Activated CD4-positive, CD25-positive, alpha-beta regulatory T cell treated with anti-CD3 and anti-CD28 coated beads, Interleukin-2, amount 50 U/mL, for 24 hours (primary cell): ENCODE measurements around the gene ZNF181.
A peak's percentile ranks its signal among the peaks of the same experiment; 100 is the strongest.
"Not testable (repeated sequence)": the region's sequence is repeated elsewhere in the genome, so short reads cannot be mapped to it uniquely, and the experiment has no call there.

ENCODE experiments used
- ATAC-seq, 2 donors: fragments of 150-1000 bp; cut with Tn5 transposase; one replicate each; pipeline ENCODE4 v1.10.0; 2021; ENCODE audit warnings: mild to moderate bottlenecking in 1 of 2, moderate library complexity in 1 of 2

The ZNF181 gene

DNA sequence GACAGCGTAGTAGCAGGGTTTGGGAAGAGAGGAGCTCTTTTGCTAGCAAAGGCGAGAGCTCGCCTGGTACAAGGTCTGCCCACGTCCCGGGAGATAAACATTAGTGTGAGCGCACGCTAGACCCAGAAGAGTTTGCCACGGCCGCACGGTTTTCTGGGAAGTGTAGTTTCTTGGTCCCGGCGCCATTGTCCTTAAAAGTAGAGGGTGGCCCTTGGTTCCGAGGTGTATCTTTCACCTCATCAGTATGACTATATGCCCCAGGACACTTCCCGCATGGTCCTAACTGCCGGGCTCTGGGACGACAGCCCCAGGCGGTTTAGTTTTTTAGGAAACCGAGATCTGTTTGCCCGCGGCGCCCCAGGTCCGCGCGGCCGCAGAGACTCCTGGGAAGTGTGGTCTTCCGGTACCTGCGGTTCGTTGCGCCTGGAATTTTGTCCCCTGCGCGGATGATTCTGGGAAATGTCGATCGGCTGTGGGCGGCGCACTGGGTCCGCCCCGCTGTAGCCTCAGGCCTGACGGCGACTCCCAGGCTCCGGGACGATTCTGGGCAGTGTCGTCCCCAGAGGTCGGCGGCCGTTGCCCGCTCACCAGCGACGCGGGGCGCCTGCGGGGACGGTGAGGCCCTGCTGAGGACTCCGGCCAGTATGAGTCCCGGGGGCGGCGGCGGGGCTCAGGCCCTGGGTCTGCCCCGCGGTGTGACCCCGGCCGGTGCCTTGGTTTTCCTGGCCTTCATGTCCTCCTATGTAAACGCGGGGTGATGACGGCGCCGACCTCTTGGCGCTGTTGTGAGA lies at the start of gene ZNF181:
Gene ZNF181 (plus strand): TSS at position 498 of the 791 bp plus-strand sequence. CDS start 795 bp downstream, outside the sequence.
- peak; percentile 88 to 89 for ATAC-seq

DNA sequence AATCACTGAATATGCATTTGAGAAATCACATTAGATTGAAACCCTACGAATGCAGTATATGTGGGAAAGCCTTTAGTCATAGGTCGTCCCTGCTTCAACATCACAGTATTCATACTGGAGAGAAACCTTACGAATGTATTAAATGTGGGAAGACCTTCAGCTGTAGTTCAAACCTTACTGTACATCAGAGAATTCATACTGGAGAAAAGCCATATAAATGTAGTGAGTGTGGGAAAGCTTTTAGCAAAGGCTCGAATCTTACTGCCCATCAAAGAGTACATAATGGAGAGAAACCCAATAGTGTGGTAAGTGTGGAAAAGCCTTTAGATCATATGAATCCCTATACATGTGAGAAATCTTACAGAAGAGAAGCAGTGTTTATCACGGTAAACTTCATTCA lies 48.8 kb upstream of the ZNF181 start:
- ATAC-seq = not testable (repeated sequence)

DNA sequence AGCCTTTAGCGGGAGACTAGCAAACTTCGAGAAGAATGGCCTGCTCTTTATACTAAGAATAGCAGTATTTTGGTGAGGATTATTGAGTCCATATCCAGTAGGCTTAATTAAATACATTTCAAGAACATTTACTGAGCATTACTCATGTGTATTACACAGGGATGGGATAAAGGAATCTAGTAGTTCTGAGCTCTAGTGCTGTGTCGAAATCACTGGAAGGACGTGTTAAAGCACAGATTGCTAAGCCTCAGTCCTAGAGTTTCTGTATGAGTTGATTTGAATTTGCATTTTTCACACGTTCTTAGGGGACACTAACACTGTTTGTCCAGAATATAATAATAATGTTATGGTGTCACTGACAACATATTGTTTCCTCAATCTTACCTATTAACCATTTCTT lies 47.6 kb upstream of the ZNF181 start:
- no peak for ATAC-seq

DNA sequence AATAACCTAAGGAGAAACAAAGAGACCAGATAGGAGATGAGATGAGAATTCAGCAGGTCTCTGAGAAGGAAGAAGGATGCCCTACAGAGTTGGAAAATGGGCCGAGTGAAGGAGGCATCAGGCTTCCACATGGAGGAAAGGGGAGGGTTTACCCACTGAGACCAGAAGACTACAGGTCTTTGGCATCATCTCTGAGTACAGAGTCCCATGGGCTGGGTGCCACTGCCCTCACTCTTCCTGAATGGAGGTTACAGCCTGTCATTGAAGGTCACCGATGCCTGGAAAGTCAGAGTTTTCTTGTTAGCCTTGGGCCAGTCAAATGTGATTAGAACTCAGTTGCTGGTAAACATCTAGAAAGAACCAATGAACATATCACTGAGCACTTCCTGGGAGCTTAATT lies 46.7 kb upstream of the ZNF181 start:
- no peak for ATAC-seq

DNA sequence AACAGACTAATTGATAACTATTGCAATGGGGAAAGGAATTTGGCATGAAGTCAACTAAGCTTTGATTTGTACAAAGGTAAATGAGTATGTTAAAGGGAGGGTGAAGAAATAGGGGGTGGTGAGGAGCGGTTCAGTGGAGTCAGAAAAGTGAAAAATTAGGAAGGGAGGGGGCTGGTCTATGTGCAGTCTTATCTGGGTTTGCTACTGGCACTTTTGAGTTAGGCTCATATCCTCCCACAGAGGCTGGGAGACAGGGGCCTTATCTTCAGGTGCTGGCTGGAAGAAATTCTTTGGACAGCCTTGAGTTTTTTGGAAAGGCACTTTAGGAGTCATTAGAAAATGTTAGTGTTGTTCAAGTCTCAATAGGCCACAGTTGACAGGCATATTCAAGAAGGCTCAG lies 45.5 kb upstream of the ZNF181 start:
- no peak for ATAC-seq

DNA sequence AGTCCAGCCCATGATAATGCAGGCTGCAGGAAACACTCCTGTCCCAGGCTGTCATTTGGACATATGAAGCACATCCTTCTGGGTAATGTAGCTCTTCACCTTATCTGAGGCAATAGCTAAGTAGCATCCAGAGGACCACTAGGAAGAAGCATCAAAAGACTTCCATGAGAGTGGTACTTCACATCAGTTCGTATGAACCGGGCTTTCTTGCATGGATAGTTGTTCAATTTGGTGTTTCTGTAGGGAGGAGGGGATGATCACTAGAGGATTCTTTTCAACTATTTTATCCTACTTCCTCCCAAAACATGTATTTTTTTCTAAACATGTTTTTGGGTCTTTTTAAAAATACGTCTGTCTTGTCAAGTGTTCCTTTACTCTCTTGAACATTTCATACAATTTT lies 43.7 kb upstream of the ZNF181 start:
- no peak for ATAC-seq

DNA sequence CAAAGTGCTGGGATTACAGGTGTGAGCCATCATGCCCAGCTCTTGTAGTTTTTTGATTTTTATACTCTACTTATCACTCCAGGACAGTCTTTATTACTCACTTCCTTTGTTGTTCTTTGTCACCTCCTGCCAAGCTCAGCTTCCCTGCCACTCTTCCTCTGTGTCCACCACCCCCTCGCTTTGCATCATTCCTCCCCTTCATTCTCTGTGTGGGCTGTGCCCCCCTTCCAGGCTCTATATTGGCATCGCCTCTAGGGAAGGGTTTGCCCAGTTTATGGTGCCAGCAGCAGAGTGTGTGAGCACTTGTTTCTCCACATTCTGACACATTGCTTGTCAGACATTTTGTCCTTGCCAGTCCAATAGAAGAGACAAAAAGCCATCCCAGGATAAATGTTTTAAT lies 41.5 kb upstream of the ZNF181 start:
- no peak for ATAC-seq

DNA sequence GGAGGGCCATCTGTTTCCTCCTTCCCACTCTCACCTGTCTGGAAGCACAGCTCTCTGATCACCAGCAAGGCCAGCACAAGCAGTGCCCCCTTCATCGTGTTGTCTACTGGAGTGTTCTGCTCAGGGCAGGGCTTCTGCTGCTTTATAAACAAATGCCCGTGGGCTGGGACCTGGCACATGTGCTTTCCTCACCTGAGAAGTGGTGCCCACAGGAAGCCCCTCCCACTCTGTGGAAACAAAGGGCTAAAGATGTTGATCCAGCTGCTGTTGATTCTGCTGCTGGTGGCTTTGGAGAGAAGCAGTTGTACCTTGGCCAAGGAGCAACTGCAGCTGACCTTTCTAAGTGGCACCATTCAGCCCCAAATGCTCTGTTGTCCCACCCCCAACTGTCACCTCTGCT lies 26.4 kb upstream of the ZNF181 start:
- no peak for ATAC-seq

DNA sequence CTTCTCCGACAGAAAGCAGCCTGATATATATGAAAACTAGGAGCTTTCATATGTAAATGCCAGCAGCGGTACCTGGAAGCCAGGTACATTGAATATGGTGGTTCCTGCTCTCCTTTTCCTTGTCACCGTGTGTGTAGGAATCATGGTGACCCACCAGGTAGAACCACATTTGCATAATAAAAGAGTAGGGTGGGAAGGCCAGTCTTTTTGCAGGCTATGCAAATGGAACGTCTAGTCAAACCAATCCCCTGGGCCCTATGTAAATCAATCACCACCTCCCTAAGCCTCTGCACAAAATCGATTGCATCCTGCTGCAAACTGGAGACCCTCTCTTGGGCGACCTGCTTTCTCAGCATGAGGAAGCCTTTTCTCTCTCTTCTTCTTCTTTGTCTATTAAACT lies 22.2 kb upstream of the ZNF181 start:
- ATAC-seq = no peak

DNA sequence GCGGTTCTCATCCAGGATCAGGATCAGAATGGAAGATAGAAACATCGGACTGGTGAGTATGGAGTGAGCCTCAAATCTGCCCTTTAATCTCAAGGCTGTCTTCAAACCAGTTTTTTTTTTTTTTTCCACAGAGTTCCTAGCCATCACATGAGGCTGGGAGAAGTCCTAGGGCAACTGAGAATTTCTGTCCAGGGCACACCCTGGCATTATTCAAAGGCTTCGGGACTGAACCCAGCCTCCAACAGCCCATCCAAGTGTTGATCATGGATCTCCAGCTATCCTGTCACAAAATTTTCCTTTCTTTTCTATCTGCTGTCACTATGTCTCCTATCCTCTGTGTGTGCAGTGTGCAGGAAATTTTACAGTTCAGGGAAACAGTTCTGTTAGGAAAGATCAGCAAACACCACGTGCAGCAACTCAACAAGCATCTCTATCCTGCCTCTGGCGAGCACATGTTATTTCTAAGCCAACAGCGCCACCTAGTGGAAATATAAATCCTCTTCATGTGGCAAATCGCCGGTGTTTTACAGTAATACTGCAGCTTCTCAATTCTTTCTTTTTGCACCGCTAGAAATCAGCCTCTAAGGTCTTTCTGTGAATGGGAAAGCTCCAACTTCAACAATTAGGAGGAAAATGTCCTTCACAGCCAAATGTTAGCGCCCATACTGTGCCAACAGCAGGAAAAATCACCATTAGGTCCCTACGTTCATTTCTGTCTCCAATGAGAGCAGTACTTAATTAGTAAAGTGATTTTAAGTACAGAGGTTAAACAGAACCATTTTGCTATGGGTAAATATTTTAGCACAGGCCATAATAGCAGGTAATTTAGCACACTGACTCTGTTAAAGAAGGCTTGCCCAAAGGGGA lies 21.4 kb upstream of the ZNF181 start:
- ATAC-seq = peak; percentile 43 to 51

DNA sequence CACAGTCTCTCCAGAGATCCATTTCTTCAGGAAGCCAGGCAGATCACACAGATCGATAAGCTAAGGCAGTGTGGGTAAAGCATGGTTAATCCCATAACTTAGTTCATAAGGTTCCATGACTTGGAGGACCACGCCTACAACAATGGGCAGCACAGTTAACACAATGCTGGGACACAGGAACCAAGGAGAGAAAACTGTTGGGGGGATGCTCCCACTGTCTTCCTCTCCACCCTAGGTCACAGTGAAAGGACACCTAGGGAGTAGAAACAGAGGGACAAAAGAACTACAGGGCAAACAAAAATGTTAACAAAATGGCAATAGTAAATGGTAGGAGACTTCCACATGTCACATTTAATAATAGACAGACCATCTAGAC lies 20.8 kb upstream of the ZNF181 start:
- no peak for ATAC-seq

DNA sequence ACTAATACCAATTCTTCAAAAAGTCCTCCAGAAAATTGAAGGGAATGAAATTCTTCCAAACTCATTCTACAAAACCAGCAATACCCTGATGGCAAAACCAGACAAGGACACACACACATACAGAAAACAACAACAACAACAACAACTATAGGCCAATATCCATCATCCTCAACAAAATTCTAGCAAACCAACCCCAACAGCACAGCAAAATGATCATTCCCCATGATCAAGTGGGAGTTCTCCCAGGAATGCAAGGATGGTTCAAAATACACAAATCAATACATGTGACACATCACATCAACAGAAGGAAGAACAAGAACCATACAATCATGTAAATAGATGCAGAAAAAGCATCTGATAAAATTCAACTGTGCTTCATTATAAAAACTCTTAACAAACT lies 18.7 kb upstream of the ZNF181 start:
- ATAC-seq = no peak

DNA sequence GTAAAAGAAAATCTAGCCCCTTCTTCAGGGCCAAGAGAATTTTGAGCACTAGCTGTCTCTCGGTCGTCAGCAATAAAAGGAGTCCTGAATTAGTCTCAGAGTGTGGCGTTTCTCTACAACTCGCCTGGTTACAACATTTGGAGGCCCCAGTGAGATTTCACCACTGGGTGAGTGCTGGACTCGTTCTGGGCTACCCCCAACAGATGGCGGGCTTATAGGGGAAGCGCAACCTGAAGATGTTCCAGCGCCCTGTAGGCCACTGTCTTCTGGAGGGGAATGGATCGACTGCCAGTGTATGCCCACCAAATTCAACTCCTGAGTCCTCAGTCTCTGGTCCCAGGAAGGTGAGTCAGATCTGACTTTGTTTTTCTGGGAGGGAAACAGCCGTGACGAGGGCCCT lies 11.7 kb upstream of the ZNF181 start:
- ATAC-seq = no peak

DNA sequence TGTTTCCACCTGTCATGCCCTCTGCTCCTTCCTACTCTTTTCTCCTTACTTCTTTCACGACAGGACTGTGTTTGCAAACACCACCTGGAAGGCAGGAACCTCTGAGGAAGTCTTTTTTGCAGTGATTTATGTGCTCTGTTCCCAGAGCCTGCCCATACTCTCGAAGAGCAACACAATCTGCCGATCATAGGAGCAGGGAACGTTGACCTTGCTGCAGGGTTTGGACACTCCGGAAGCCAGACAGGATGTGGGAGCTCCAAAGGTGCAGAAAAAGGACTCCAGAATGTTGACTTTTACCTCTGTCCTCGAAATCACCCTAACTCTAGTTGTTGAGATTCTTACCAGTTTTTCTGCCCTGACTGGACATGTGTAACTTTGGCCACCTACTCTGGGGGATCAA lies 8.6 kb upstream of the ZNF181 start:
- ATAC-seq = no peak

DNA sequence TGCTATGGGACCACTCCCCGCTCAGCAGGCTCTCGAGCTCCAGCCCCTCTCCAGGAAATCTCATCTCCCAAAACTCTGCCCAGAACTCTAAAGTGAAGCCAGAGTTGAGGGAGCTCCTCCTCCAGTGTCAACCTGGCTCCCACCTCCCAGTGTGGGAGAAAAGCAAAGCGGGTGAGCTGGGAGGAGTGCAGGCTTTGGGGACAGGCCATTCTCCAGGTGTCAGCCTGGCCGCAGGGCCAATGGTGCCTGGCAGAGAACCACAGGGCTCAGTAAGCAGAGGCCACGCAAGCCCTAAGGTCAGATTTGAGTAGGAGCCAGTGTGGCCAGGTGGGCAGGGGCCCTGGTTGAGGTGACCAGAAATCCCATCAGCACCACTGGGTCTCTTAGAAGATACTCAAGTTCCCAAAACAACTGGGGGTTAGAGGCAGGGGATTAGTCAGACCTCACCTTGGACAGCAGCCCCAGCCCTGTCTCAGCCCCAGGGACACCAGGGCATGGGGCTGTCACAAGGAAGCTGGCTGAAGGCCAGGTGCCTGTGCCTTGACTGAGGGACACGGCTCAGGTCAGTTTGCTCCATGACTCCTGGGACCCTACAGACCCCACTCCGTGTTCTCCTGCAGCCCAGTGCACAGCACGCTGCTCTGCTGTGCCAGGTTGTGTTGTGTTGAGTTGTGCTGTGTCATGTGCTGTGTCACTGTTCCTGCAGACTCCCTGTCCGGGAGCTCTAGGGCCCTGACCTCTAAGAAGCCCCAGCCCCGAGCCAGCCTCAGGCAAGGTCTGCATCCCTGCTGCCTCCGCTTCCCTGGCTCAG lies 2.8 kb upstream of the ZNF181 start:
- ATAC-seq = no peak

DNA sequence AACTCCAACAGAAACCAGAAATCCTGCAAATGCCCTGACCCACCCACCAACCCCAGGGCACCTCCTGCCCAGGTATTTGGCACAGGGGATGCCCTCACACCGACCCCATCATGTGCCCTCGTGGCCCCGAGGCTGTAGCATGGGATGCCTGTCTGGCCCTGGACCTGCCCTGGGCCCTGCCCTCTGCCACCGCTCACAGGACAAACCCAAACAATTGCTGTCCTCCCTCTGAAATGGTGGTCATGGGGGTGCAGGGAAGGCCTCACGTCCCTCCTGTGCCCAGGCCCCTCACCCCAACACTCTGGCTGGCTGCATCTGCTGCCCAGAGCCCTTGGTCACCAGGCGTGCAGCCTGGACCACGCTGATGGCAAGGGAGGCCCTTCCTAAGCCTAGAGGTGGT lies 2.1 kb upstream of the ZNF181 start:
- no peak for ATAC-seq

DNA sequence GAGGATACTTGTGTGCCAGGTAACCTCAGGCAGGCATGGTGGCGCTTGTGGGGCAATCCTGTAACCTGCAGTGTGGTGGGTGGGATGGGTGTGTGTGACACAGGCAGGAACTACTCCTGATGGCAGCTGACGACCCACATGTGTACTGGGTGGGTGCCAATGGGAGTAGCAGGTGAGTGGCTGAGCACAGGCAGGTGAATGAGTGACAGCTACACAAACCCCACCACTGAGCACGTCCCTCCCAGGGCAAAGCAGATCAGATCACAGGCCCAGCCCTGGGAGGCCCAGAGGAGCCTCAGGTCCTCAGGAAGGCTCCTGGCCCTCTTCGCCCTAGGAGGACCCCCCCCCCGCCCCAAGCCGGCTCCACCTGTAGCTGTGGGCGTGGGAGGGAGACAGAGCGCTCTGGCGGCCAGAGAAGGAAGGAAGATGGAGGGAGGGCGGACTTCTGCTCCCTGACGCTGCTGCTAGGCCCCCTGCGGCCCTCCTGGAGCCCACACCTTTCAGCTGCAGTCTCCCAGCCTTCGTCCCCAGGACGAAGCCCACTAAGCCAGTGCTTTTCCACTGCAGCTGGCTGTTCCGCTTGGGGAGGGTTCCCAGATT lies 1.3 kb upstream of the ZNF181 start:
- no peak for ATAC-seq

DNA sequence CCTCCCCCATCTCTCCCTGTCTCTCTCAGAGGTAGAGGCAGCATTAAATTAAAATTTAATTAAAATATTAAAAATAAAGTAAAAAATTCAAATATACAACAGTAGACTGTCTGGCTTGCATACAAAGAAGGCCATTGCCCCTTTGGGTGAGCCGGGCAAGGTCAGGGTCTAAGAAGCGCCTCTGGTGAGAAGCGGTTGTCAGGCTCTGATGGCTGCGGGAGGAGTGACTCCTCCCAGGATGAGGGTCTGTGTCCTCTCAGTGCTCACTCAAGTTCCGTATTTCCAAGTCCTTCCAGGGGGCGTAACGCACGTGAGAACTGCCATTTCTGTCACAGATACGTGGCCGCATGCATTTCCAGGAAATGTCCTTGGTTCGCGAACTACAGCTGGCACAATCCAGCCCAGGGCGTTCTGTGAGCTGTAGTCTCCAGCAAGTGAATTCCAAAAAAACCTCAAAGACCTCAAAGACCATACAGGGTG lies 737 bp upstream of the ZNF181 start:
- peak; percentile 4 to 8 for ATAC-seq

DNA sequence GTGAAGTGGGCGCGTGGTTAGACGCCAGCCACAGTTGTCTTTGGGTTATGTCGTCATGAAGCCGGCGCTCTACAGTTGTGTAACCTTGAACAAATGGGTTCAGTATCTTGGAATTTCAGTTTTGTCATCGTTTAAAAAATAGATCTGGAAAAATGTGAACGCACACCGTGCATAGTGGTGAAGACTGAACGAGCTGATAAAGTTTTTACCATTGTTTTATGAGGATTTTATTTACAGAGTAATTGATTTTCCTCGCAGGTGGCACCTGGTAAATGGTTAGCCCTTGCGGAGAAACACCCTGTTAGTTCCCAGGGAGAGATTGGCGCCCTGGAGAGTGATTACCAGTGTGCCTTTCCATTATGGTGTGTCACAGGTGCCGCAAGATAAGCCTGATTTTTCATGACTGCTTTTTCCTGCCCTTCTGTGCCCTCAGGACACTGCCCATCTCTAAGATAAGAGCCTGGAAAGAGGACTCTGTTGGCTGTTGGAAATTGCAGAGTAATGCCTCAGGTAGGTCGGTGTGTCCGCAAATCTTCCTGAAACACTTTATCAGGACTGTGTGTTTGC lies 577 bp downstream of the ZNF181 start:
- ATAC-seq = peak in 1 of 2 donors; percentile 72

DNA sequence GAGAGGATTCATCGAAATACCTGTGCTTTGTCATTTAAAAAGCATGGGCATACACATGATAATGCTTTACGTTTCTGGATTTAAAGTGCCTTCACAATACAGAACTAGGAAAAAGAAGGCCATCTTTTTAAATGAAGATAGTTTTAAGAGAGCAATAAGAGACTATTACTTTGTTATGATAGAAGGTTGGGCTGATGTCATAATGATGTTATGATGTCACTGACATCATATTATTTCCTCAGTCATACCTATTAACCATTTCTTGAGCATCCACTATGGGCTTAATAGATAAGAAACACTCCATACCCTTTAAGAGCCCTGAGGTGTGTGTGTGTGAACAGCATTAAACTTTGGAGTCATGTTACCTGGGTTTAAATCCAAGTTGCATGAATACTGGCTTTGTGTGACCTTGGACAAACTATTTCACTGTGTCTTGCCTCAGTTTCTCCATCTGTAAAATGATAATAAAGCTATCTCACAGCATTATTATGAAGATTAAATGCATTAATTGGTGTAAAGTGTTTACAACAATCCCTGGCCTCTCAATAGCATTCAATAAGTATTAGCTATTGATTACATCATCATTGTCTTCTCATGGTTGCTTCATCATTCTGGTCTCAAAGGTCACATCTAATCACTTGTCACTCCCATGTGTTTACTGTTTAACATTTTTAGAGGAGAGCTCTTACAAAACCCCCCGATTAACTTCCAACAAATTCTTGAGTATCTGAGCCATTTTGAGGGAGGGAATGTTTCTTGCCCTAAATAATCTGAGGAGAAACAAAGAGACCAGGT lies 11.1 kb downstream of the ZNF181 start:
- ATAC-seq = no peak

DNA sequence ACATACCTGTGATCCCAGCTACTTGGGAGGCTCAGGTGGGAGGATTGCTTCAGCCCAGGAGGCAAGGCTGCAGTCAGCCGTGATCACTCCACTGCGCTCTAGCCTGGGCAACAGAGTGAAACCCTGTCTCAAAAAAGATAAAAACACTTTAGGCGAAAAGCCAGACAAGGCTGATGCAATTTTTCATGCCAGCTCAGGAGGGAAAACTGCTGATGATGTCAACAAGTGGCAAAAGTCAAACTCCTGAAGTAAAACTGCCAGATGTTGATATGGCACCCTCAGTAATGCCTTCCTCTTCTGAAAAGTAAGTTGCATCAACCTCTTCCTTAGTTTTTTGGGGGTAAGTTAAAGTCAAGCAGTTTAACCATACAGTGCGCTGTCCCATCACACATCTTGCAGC lies 23.4 kb downstream of the ZNF181 start:
- ATAC-seq = no peak
